WTC11 (cell line): ENCODE results near the gene RASL11B. TPM values are rescaled to one million over a fixed set of nuclear protein-coding genes. Genes with fewer than 3 reads are reported as not detected.

ENCODE experiments used
- ATAC-seq: fragments of 200-7000 bp; cut with Tn5 transposase; 2 replicates; pipeline ENCODE4 v1.10.0; 2021; ENCODE audit warnings: mild to moderate bottlenecking, moderate library complexity
- CTCF ChIA-PET: fragments of 300-600 bp; sonication (Branson Sonifier 250); formaldehyde crosslinking; loops from one replicate; lab custom pipeline; 2021; ENCODE audit warnings: antibody characterized with exemption; lab: Charles Lee
- POLR2A ChIA-PET: fragments of 350-600 bp; sonication (Branson Sonifier 250); formaldehyde crosslinking; loops from one replicate; lab custom pipeline; 2021; ENCODE audit warnings: antibody characterized with exemption; lab: Charles Lee
- DNase-seq: peaks from one replicate; pipeline ENCODE4 v3.0.0; 2021; ENCODE audit warnings: low spot score
- H3K27ac Mint-ChIP-seq: 2 replicates; pipeline ENCODE4 v1.8.0; 2021; ENCODE audit warnings: mixed read lengths
- H3K27me3 Mint-ChIP-seq: 2 replicates; pipeline ENCODE4 v1.8.0; 2021; ENCODE audit warnings: low read depth, mild to moderate bottlenecking, moderate library complexity, mixed read lengths
- H3K36me3 Mint-ChIP-seq: 2 replicates; pipeline ENCODE4 v1.8.0; 2021; ENCODE audit warnings: mixed read lengths
- H3K4me1 Mint-ChIP-seq: 2 replicates; pipeline ENCODE4 v1.8.0; 2022; ENCODE audit warnings: mixed read lengths
- H3K4me3 Mint-ChIP-seq: 2 replicates; pipeline ENCODE4 v1.8.0; 2021; ENCODE audit warnings: mild to moderate bottlenecking, moderate library complexity, mixed read lengths
- H3K9me3 Mint-ChIP-seq: 2 replicates; pipeline ENCODE4 v1.8.0; 2021; ENCODE audit warnings: mixed read lengths
- E2F5 ChIP-seq: sonication (generic); formaldehyde crosslinking; IDR thresholded peaks from 2 replicates; pipeline ENCODE4 v1.8.1; 2022; ENCODE audit warnings: mild to moderate bottlenecking, moderate library complexity, missing genetic modification reagents
- ERG ChIP-seq: fragments of 250-450 bp; sonication (Bioruptor Pico); IDR thresholded peaks from 2 replicates; pipeline ENCODE4 v1.8.0; 2021; ENCODE audit warnings: mild to moderate bottlenecking
- GABPB1 ChIP-seq: sonication (generic); formaldehyde crosslinking; IDR thresholded peaks from 2 replicates; pipeline ENCODE4 v1.8.1; 2023; ENCODE audit warnings: mild to moderate bottlenecking, missing genetic modification reagents
- HMGXB4 ChIP-seq: sonication (generic); formaldehyde crosslinking; IDR thresholded peaks from 2 replicates; pipeline ENCODE4 v1.8.1; 2023; ENCODE audit warnings: mild to moderate bottlenecking, moderate library complexity, missing genetic modification reagents
- JAZF1 ChIP-seq: fragments of 250-450 bp; sonication (Bioruptor Pico); IDR thresholded peaks from 2 replicates; pipeline ENCODE4 v1.9.0; 2021; ENCODE audit warnings: moderate library complexity, mild to moderate bottlenecking, inconsistent platforms
- JUN ChIP-seq: sonication (generic); formaldehyde crosslinking; IDR thresholded peaks from 2 replicates; pipeline ENCODE4 v1.8.0; 2023; ENCODE audit warnings: mild to moderate bottlenecking, missing genetic modification reagents
- NFYB ChIP-seq: sonication (generic); formaldehyde crosslinking; conservative IDR thresholded peaks from 2 replicates; pipeline ENCODE4 v1.8.0; 2022; ENCODE audit warnings: low read depth, missing genetic modification reagents
- PREB ChIP-seq: sonication (generic); formaldehyde crosslinking; IDR thresholded peaks from 2 replicates; pipeline ENCODE4 v1.8.1; 2022; ENCODE audit warnings: mild to moderate bottlenecking, missing genetic modification reagents, moderate library complexity, borderline replicate concordance
- PRRX2 ChIP-seq: fragments of 250-450 bp; sonication (Bioruptor Pico); IDR thresholded peaks from 2 replicates; pipeline ENCODE4 v1.8.0; 2021; ENCODE audit warnings: mild to moderate bottlenecking
- RORB ChIP-seq: fragments of 250-450 bp; sonication (Bioruptor Pico); IDR thresholded peaks from 2 replicates; pipeline ENCODE4 v1.9.0; 2021; ENCODE audit warnings: mild to moderate bottlenecking
- STAT6 ChIP-seq: sonication (generic); formaldehyde crosslinking; conservative IDR thresholded peaks from 2 replicates; pipeline ENCODE4 v1.8.1; 2023; ENCODE audit warnings: mild to moderate bottlenecking, low read depth, missing genetic modification reagents, moderate library complexity
- TEAD1 ChIP-seq: sonication (generic); formaldehyde crosslinking; IDR thresholded peaks from 2 replicates; pipeline ENCODE4 v1.8.0; 2022; ENCODE audit warnings: mild to moderate bottlenecking, missing genetic modification reagents
- ZBTB43 ChIP-seq: sonication (generic); formaldehyde crosslinking; IDR thresholded peaks from 2 replicates; pipeline ENCODE4 v1.8.1; 2023; ENCODE audit warnings: mild to moderate bottlenecking, missing genetic modification reagents
- ZNF263 ChIP-seq: sonication (generic); formaldehyde crosslinking; IDR thresholded peaks from 2 replicates; pipeline ENCODE4 v1.8.1; 2022; ENCODE audit warnings: low read depth, mild to moderate bottlenecking, moderate library complexity, missing genetic modification reagents
- ZNF416 ChIP-seq: fragments of 250-450 bp; sonication (Bioruptor Pico); IDR thresholded peaks from 2 replicates; pipeline ENCODE4 v1.9.0; 2021; ENCODE audit warnings: mild to moderate bottlenecking, inconsistent platforms
- ZNF425 ChIP-seq: fragments of 250-450 bp; sonication (Bioruptor Pico); conservative IDR thresholded peaks from 2 replicates; pipeline ENCODE4 v1.9.0; 2021; ENCODE audit warnings: mild to moderate bottlenecking
- total RNA-seq: library from RNA; stranded (reverse); gene quantifications from 3 replicates; pipeline ENCODE4 v1.2.3, GENCODE V29; 2021

The RASL11B gene
- total RNA-seq, 1 experiment from 2014 or later: 58.5 TPM

- no peak for TF ChIP-seq ERG (CRISPR knock-in tag)
- TF ChIP-seq RORB (CRISPR knock-in tag): no peak
- no peak for TF ChIP-seq JUN (CRISPR knock-in tag)
Observed at GRCh38 chr4:52892880-52893279, 30.8 kb downstream of the RASL11B start (continued).

GRCh38 chr4:52894443-52894842 lies 32.3 kb downstream of the RASL11B start:
- H3K36me3 Mint-ChIP-seq: peaks cover 9% of the 10 kb centered on the region

GRCh38 chr4:52903273-52903672 lies 41.2 kb downstream of the RASL11B start:
- Mint-ChIP-seq H3K4me1 (0 out of 2 replicates have a peak, but pooled peaks cover 2% of the 10 kb centered on the region), H3K36me3 (peaks cover 34% of the 10 kb centered on the region), H3K27me3 (peaks cover 3% of the 10 kb centered on the region), H3K9me3 (peaks cover 39% of the 10 kb centered on the region), H3K27ac (no peak overlapping the region), H3K4me3 (no peak overlapping the region)
- no peak for DNase-seq
- POLR2A ChIA-PET: no interaction called here
- no peak for ATAC-seq
- CTCF ChIA-PET: interaction anchor here (1.8 kb wide), 1 partner anchor 9 kb away, joined by 15 read pairs; no protein-coding TSS in a partner anchor
- TF ChIP-seq ERG (CRISPR knock-in tag): no peak
- TF ChIP-seq GABPB1: no peak
- TF ChIP-seq PRRX2 (CRISPR knock-in tag): no peak
- TF ChIP-seq JAZF1 (CRISPR knock-in tag): no peak
- TF ChIP-seq HMGXB4 (CRISPR knock-in tag): no peak
- TF ChIP-seq E2F5 (CRISPR knock-in tag): no peak
- no peak for TF ChIP-seq ZBTB43 (CRISPR knock-in tag)
- no peak for TF ChIP-seq ZNF263 (CRISPR knock-in tag)
- TF ChIP-seq STAT6: no peak
- TF ChIP-seq TEAD1 (CRISPR knock-in tag): no peak
- no peak for TF ChIP-seq NFYB (CRISPR knock-in tag)

More at GRCh38 chr4:52894443-52894842, 32.3 kb downstream of the RASL11B start:
- H3K27ac Mint-ChIP-seq: no peak overlapping the region
- POLR2A ChIA-PET: no interaction called here
- no peak for ATAC-seq
- peaks cover 14% of the 10 kb centered on the region for H3K4me1 Mint-ChIP-seq
- CTCF ChIA-PET: interaction anchor here (0.7 to 1.1 kb wide), 2 partner anchors 17 kb away, joined by 3 to 6 read pairs; no protein-coding TSS in a partner anchor
- H3K4me3 Mint-ChIP-seq: no peak overlapping the region
- DNase-seq: no peak
- no peak for TF ChIP-seq ZNF425
- TF ChIP-seq PREB (CRISPR knock-in tag): no peak
- TF ChIP-seq ZNF416 (CRISPR knock-in tag): no peak
- TF ChIP-seq, all 79 proteins: peak for 0
- H3K9me3 Mint-ChIP-seq: peaks cover 31% of the 10 kb centered on the region
- H3K27me3 Mint-ChIP-seq: peaks cover 3% of the 10 kb centered on the region; the same call in 1 of the 2 replicates
